GM18519 (cell line): Measurements from ENCODE around the gene TRPM4.
"Not testable (repeated sequence)": the region's sequence is repeated elsewhere in the genome, so short reads cannot be mapped to it uniquely, and the experiment has no call there.

Experiments used
- ATAC-seq: cut with Tn5 transposase; IDR thresholded peaks from one replicate; pipeline ENCODE4 v1.9.1; 2021; ENCODE audit warnings: mild to moderate bottlenecking, moderate library complexity; ENCODE audit not compliant: unreplicated experiment, low FRiP score

The TRPM4 gene

DNA sequence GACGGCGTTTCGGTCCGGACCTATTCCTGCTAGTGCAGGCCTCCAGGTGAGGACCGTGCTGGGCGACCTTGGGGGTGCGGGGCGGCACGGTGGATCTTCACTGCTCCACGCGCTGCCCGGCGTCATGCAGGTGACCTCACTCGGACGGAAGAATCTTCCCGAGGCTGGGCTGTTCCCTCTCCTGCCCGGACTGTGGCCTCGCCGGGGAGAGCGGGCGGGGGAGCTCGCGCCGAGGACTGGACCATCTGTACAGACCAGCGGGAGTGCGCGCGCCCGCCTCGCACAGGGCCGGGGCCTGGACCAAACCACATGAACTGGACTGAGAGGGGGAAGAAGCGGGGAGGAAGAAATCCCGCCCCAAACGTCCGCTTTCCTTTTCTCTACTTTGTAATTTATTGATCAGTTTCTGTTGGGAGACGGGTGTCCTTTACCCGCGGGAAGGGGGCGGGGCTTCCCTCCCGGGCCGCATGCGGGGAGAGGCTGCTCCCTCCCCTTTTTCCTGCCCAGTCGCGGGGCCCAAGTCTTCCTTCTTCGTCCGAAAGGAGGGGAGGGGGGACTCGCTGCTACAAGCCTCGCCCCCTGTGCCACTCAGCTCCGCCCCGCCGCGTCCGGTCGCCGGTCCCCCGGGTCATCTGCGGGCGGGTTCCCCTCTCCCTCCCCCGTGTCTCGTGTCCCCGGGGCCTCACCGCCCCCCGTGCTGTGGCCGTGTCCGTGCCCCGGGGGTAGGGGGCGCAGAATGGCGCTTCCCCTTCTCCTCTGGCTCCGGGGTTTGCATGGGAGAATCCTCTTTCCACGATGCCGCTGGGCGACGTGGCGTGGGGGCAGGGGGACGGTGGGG is 7.3 kb upstream of the TRPM4 start:
- ATAC-seq, result no peak

DNA sequence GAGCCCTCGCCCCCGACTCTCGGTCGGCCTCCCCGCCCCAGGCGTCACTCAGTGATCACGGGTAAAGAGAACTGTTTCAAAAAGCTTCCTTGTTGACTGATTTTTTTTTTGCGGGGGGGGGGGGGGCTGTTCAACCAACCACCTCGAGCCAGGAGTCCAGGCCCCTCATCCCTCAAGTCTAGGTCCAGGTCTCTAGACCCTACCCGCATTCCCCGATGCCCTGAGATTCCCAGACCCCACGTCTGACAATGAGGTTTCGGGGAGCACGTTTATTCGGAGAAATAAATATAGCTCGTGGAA is 6.7 kb upstream of the TRPM4 start:
- no peak for ATAC-seq

DNA sequence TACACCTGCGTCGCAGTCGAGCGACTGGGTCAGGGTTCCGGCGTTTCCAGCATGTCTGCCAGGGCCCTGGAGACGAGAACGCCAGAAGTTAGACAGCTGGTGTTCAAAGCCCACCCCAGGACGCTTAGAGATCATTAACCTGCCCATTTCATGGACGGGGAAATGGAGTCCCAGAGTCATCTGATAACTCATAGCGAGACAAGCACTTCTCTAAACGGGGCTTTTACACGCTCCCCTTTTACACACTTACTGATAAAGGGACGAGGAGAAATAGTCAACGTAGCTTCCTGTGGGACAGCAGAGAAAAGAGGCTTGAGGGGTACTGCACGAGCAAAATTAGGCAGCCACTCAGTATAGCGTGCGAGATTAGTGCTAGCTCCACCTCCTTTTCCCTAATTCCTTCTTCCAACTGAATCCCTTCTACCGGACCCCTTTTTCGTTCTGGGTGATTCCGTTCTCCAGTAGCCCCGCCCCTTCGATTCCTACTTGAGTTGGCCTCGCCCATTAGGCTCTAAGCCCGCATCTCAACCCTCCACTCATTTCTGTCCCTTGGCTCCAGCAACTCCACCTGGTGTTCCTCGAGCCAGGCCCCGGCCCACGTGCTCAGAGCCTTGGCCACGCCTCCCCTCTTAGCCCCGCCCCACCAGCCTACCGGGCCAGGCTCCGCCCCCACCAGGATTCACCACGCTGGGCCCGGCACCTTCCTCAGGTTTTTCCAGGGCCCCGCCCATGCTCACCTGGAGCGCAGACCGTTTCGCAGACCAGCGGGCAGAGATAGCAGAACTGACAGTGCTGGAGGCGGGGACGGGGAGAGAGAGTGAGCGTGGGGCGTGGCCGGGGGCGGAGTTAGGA is 6.1 kb upstream of the TRPM4 start:
- ATAC-seq, result no peak

DNA sequence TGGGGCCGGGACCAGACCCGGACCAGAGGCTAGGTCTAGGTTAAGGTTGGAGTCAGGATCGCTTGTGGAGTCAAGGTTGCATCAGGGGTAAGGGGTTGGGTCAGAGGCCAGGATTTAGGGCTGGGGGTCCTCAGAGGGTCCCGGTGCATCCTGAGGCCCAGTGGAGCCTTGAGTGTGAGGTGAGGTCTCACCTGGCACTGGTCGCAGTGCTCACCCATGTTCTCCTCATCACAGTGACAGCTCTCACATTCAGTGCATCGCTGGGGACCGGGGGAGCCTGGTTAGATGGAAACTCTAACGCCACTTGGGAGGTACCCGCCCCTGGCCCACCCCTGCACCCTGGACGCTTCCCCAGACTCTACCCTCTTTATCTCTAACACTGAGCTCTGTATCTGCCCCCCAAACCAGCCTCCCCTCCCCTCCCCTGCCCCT is 5.5 kb upstream of the TRPM4 start:
- ATAC-seq, result no peak

DNA sequence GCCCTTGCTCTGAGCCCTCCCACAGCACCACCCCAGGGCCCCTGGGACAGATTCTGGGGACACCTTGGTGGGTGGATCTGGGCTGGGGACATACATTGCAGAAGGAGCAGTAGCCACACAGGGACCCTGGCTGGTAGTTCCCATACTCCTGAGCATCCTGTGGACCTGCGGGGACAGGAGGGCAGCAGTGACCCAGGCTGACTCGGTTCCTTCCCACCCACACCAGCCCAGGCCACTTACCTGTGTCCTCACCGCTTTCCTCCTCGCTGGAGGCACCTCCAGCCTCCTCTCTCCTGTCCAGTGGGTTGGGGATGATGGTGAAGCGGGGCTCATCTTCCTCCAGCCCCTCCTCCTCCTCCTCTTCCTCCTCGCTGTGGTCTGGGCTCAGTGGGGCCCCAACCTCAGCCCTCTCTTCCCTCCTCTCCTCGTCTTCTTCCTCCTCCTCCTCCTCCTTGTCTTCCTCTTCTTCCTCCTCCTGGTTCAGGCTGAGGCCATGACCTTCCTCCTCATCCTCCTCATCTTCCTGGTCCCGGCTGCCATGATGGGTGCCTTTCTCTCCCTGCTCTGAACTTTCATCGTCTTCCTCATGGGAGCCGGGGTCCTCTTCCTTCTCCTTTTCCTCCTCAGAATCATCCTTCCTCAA is 4.3 kb upstream of the TRPM4 start:
- ATAC-seq, result no peak

DNA sequence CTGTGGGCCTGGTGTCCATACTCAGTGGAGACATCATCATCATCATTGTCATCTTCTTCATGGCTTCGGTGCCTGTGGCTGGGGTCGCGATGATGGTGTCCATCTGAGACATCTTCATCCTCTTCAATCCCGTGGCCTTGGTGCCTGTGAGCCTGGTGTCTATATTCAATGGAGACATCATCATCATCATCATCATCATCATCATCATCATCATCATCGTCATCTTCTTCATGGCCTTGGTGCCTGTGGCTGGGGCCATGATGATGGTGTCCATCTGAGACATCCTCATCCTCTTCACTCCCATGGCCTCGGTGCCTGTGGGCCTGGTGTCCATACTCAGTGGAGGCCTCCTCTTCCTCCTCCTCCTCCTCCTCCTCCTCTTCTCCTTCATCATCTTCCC is 3.3 kb upstream of the TRPM4 start:
- no peak for ATAC-seq

DNA sequence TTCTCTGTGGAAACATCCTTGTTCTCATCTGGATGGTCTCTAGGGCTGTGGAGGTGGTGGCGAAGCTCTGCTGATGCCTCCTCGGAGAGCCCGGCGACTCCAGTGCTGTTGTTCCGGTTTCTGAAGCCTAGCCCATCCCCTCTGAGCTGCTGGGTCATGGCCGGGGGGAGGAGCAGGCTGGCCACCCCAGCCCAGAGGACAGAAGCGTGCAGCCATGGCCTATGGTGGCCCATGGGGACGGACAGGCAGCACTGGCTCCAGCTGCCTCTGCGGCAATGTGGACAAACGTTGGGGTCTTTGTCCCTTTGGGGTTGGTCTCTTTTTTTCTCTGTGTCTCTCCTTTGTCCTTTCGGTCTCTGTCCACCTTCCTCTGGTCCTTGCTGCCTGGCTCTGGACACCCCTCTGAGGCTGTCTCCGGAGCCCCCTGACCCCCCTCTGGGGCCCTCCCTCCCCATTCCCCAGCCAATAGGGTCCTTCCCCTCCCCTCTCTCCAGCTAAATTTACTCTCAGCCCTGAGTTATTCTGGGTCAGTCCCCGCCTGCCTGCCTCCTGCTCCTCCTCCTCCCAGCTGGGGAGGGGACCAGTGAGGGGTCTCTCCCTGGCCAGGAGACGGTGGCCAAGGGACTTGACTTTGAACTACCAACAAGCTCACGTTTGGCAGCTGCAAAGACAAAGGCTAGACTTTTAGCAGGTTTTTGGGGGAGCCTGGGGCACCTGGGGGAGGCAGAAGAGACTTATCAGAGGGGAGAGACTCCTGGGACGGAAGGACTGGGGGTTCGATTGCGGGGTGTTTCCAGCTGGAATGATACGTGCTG is 2.4 kb upstream of the TRPM4 start, which contains the start of gene HRC:
HRC (minus strand) TSS at position 392 of the 815 bp plus-strand sequence; CDS start at position 233, 159 bp downstream.
- no peak for ATAC-seq

DNA sequence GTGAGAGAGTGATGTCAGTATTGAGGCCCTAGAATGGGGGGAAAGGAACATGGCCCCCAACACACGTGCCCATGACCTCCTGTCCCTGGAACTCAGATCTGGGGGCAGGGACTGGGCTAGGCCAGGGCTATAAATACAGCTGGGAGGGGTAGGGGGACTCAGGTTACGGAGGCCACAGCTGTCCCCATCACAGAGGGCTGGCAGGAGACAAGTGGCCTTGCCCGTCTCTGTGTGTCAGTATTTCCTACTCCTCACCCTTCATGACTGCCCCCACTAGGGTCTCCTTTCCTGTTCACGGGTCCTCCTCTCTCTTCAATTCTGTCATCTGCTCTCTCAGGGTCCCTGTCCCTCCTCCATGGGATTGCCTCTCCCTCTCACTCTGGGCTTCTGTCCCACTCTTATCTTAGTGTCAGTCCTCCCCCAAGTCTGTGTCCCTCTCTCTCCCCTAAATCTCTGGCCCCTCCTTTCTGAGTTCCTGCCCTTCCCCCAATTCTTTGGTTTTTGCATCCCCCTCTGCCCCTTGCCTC is 1.7 kb upstream of the TRPM4 start:
- no peak for ATAC-seq

DNA sequence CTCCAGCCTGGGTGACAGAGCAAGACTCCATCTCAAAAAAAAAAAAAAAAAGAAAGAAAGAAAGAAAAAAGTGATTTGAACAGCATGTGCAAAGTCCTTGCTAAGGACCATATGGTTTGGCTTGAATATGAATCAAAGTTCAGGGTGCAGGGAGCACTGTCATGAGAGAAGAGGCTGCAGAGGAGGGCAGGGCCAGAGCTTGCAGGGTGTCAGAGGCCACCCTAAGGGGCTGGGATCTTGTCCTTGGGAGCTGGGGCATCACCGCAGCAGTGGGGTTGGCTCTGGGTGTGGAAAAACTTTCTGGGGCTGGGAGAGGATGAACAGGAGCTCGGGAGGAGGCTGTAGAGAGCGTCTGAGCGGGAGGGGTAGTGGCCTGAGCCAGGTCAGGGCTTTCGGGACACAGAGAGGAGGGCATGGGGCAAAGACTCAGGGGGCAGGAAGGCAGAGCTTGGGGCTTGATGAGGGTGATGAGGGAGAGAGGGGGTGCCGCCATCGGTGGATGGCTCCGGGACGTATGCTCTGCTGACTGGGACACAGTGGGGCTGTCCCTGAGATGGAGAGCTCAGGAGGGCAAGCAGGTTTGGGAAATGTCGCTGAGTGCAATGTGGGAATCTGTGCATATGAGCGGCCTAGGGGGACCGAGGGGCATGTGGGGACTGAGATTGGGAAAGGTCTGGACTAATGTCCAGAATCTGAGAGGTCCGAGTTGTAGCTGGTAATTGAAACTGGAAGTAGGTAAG is 3.0 kb downstream of the TRPM4 start:
- no peak for ATAC-seq

DNA sequence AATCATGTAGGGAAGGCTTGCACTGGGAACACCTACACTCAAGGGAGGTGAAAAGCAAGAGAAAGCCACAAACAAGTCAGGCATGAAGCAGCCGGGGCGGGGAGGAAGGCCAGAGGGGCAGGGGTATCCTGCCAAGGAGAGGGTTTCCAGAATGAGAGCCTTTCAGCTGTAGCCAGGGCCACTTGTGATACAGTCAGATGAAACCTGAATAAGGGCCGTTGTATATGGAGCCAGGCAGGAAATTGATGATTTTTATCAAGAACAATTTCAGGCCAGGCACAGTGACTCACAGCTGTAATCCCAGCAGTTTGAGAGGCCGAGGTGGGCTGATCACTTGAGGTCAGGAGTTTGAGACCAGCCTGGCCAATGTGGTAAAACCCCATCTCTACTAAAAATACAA is 4.4 kb downstream of the TRPM4 start:
- no peak for ATAC-seq

DNA sequence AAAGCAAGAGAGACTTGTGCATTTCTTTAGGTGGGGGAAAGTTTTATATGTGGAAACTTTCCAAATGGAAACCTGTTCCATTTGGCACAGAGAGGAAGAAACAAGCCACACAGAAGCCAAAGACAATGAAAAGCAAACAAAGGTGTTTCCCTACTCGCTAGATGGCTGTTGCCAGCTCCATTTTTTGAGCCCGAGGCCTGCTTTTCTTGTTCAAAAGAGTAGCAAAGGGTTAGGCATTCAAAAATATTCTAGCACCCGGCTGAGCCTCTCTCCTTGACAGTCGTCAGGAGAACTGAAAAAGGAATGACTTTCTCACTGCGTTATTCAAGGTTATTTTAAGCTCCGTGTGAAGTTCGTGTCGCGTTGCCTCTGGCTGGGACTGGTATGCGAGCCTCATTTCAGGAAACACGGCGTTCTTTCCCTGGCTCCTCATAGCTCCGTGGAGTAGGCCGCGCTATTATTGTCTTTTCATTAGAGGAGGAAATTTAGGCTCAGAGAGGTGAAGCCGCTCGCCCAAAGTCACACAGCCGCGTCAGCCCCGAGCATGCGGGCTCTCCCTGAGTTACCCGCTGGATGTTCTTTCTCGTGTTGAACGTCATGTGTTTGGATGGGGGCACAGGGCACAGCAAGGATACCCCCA is 7.6 kb downstream of the TRPM4 start:
- no peak for ATAC-seq

DNA sequence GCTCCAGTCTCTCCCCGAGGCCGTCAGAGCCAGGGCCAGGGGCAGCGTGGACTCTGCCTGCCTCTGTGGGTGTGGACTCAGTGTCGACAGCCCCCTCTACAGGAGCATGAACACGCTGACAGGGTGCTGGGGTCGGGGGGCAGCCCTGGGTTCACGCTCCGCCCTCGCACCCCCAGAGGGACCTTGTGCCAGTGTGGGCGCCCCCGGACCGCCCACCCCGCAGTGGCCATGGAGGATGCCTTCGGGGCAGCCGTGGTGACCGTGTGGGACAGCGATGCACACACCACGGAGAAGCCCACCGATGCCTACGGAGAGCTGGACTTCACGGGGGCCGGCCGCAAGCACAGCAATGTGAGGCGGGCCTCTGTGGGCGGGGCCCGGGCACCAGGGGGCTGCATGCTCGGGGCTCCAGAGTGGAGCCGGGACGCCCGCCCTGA is 8.3 kb downstream of the TRPM4 start:
- no peak for ATAC-seq

DNA sequence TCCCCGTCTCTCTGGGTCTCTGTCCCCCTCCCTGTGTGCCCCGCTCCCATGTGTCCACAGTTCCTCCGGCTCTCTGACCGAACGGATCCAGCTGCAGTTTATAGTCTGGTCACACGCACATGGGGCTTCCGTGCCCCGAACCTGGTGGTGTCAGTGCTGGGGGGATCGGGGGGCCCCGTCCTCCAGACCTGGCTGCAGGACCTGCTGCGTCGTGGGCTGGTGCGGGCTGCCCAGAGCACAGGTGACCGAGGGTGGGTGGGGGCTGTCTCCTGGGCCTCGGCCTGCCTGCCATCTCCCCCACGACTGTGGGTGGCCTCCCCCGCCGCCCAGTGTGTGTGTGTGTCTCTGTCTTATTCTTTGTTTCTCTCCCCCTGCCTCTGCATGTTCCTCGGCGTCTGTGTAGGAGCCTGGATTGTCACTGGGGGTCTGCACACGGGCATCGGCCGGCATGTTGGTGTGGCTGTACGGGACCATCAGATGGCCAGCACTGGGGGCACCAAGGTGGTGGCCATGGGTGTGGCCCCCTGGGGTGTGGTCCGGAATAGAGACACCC is 10.3 kb downstream of the TRPM4 start:
- ATAC-seq, result no peak

DNA sequence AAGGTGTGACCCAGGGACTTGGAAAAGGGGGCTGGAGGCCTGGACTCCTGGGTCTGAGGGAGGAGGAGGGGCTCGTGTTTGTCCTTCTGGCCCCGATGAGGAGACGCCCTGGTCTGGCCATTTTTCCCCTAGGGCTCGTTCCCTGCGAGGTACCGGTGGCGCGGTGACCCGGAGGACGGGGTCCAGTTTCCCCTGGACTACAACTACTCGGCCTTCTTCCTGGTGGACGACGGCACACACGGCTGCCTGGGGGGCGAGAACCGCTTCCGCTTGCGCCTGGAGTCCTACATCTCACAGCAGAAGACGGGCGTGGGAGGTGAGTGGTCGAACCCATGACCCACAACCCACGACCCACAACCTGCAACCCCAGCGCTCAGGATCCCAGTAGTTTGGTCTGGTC is 10.8 kb downstream of the TRPM4 start:
- no peak for ATAC-seq

DNA sequence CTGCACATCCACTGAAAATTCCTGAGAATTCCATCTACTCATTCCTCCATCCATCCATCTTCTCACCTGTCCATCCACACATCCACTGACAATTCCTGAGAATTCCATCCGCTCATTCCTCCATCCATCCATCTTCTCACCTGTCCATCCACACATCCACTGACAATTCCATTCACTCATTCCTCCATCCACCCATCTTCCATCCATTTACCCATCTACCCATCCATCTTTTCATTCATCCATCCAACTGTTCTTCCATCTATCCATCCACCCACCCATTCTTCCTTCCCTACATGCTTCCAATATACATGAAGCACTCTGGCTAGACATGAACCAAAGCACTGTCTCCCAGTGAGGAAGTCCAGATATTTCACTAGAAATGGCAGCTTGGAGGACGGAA is 15.6 kb downstream of the TRPM4 start:
- ATAC-seq, result no peak

DNA sequence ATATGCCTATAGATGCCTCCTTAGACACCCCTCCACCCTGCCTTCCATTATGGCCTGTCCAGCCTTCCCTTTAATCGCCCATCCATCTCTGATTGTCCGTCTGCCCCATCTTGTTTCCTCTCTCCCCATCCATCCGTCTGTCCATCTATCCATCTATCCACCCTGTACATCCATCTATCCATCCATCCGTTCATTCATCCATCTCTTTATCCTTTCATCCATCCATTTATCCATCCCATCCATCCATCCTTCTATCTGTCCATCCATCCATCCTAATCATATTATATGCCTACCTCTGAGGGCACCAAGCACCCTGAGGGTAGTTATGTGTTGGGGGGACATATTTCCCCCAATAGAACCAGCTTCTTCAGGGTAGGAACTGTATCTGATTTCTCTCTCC is 23.1 kb downstream of the TRPM4 start:
- ATAC-seq, result no peak

DNA sequence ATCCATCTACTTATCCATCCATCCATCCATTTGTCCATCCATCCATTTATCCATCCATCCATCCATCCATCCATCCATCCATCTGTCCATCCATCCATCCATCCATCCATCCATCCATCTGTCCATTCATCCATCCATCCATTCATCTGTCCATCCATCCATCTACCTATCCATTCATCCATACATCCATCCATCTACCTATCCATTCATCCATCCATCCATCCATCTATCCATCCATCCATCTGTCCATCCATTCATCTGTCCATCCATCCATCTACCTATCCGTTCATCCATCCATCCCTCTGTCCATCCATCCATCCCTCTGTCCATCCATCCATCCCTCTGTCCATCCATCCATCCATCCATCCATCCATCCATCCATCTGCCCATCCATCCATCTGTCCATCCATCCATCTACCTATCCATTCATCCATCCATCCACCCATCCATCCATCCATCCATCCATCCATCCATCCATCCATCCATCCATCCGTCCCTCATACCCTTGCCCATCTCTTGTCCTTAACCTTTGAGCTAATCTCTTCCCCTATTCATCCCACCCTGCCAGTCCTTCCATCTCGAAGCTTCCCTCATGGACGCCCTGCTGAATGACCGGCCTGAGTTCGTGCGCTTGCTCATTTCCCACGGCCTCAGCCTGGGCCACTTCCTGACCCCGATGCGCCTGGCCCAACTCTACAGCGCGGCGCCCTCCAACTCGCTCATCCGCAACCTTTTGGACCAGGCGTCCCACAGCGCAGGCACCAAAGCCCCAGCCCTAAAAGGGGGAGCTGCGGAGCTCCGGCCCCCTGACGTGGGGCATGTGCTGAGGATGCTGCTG is 24.6 kb downstream of the TRPM4 start:
- not testable (repeated sequence) for ATAC-seq

DNA sequence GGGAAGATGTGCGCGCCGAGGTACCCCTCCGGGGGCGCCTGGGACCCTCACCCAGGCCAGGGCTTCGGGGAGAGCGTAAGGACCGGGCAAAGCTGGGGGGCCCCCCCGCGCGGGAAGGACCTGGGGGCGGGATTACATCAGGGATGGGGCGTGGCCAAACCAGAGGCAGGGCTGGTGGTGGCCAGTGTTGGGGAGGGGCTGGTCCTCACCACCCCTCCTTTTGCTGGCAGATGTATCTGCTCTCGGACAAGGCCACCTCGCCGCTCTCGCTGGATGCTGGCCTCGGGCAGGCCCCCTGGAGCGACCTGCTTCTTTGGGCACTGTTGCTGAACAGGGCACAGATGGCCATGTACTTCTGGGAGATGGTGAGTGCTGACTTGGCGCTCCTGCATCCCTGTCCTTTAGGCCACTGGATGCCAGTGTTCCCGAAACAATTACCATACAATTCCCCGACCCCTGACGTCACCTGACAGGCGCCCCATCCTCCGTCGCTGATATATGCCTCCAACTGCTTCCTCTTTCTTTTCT is 25.3 kb downstream of the TRPM4 start:
- ATAC-seq, result no peak
